GM19463 (cell line): ENCODE measurements around the gene WAPL.
"Not testable (repeated sequence)": the region's sequence is repeated elsewhere in the genome, so short reads cannot be mapped to it uniquely, and the experiment has no call there.

Experiments used
- ATAC-seq: cut with Tn5 transposase; IDR thresholded peaks from one replicate; pipeline ENCODE4 v1.9.1; 2021; ENCODE audit warnings: mild to moderate bottlenecking, moderate library complexity; ENCODE audit not compliant: unreplicated experiment

Gene WAPL

GRCh38 chr10:86521678-86522509, at the start of gene WAPL:
TSS of gene WAPL (minus strand) at chr10:86521792. CDS start at chr10:86518069, 3,723 bp downstream.
- peak; percentile 96 for ATAC-seq

GRCh38 chr10:86569335-86569734, 47.7 kb upstream of the WAPL start:
- ATAC-seq = no peak

- not testable (repeated sequence) for ATAC-seq
Observed at GRCh38 chr10:86566518-86566917, 44.9 kb upstream of the WAPL start.

GRCh38 chr10:86563338-86563737, 41.7 kb upstream of the WAPL start:
- ATAC-seq = not testable (repeated sequence)

- ATAC-seq = not testable (repeated sequence)
Observed at GRCh38 chr10:86558695-86559094, 37.1 kb upstream of the WAPL start.

GRCh38 chr10:86556933-86557649, 35.5 kb upstream of the WAPL start:
- ATAC-seq = no peak

GRCh38 chr10:86556532-86556931, 34.9 kb upstream of the WAPL start:
- ATAC-seq = no peak

- no peak for ATAC-seq
Observed at GRCh38 chr10:86553639-86554038, 32.0 kb upstream of the WAPL start.

- no peak for ATAC-seq
Observed at GRCh38 chr10:86553213-86553612, 31.6 kb upstream of the WAPL start.

- ATAC-seq = no peak
Observed at GRCh38 chr10:86547296-86547695, 25.7 kb upstream of the WAPL start.

GRCh38 chr10:86545101-86545500, 23.5 kb upstream of the WAPL start:
- no peak for ATAC-seq

GRCh38 chr10:86540016-86540415, 18.4 kb upstream of the WAPL start:
- ATAC-seq = no peak

GRCh38 chr10:86538547-86538946, 17.0 kb upstream of the WAPL start:
- ATAC-seq = no peak

GRCh38 chr10:86538040-86538439, 16.4 kb upstream of the WAPL start:
- ATAC-seq = not testable (repeated sequence)

- ATAC-seq = no peak
Observed at GRCh38 chr10:86536294-86536861, 14.8 kb upstream of the WAPL start.

- no peak for ATAC-seq
Observed at GRCh38 chr10:86535132-86535882, 13.7 kb upstream of the WAPL start.

GRCh38 chr10:86533328-86533727, 11.7 kb upstream of the WAPL start:
- ATAC-seq = no peak

- not testable (repeated sequence) for ATAC-seq
Observed at GRCh38 chr10:86528736-86529135, 7.1 kb upstream of the WAPL start.

GRCh38 chr10:86526606-86527005, 5.0 kb upstream of the WAPL start:
- ATAC-seq = no peak

GRCh38 chr10:86525713-86526112, 4.1 kb upstream of the WAPL start:
- ATAC-seq = not testable (repeated sequence)
